ENCODE data around the gene MDFI. TPM values are rescaled to one million over a fixed set of nuclear protein-coding genes. Genes with fewer than 3 reads are reported as not detected.

The MDFI gene
- polyA plus RNA-seq, 1 of the 3 experiments (the other 2 are of a cell fraction): 7.0 TPM

DNA sequence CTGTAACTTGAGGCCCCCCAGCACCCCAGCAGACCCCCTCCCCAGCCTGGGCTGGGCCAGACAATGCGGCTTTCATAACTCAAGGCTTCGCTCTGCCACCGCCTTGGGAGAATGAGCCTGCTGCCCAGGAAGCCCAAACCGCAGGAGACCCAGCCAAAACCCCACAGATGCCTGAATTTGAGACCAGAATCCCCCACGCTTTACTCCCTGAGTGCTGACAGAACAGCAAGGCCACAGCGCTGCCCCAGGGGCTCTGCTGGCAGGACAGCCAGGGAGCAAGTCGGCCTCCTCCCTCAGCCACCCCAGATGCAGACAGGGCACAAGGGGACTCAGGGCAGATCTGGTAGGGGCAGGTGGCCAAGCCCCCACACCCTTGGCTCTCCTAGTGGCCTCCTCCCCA lies 2.2 kb downstream of the MDFI start:
- Histone ChIP-seq H3K4me3 (ENCODE audit: low read depth in 2 of 2, low read length in 1 of 2) (no peak overlapping the region), H3F3A (replicated peaks; ENCODE audit: insufficient read depth) (no peaks in the 10 kb centered on the region), H3K27me3 (ENCODE audit: insufficient read depth) (no peaks in the 10 kb centered on the region), H4K20me1 (ENCODE audit: insufficient read depth) (no peaks in the 10 kb centered on the region), H3K27ac (ENCODE audit: low read depth in 2 of 2, low read length in 1 of 2) (no peak overlapping the region), H3K79me2 (ENCODE audit: insufficient read depth) (no peaks in the 10 kb centered on the region), H3K4me1 (ENCODE audit: control insufficient read depth in 1 of 2, insufficient read depth in 2 of 2, low read depth in 1 of 2, low read length in 1 of 2) (peaks cover 4 to 31% of the 10 kb centered on the region in 2 experiments; a peak in 2 of 4 replicates), H3K9me2 (no peaks in the 10 kb centered on the region), H3K9ac (no peak overlapping the region), H2AFZ (ENCODE audit: low read depth) (no peak overlapping the region), H3K36me3 (replicated peaks in 1 of 2; ENCODE audit: control insufficient read depth in 1 of 2, insufficient read depth in 2 of 2, low read length in 1 of 2) (no peaks in the 10 kb centered on the region), H3K9me3 (no peaks in the 10 kb centered on the region), H3K4me2 (no peak overlapping the region)
- CTCF ChIA-PET: interaction anchor here (0.7 to 1.3 kb wide), 5 partner anchors 11 to 266 kb away, joined by 3 to 4 read pairs (median 3); no protein-coding TSS in a partner anchor
- DNase-seq: no peak
- TF ChIP-seq FOXJ3 (CRISPR knock-in tag; IDR thresholded peaks at IDR 0.05) (no peak), YY1 (IDR thresholded peaks at IDR 0.05; ENCODE audit: low read depth) (no peak), NFIC (IDR thresholded peaks at IDR 0.05; ENCODE audit: borderline replicate concordance) (no peak), ELF1 (IDR thresholded peaks at IDR 0.05) (no peak), NRF1 (IDR thresholded peaks at IDR 0.05; ENCODE audit: low read depth, low read length) (no peak), SIN3A (IDR thresholded peaks at IDR 0.05; ENCODE audit: borderline replicate concordance, low read depth, low read length) (no peak), TCF12 (IDR thresholded peaks at IDR 0.05) (no peak), EP300 (IDR thresholded peaks at IDR 0.05; ENCODE audit: borderline replicate concordance in 1 of 2, low read depth in 1 of 2, low read length in 1 of 2) (no peak), JUND (IDR thresholded peaks at IDR 0.05) (no peak), RAD21 (IDR thresholded peaks at IDR 0.05; ENCODE audit: low read length) (no peak), TAF1 (IDR thresholded peaks at IDR 0.05; ENCODE audit: borderline replicate concordance, low read depth, low read length) (no peak), RXRA (IDR thresholded peaks at IDR 0.05; ENCODE audit: borderline replicate concordance, low read depth) (no peak), RCOR1 (IDR thresholded peaks at IDR 0.05; ENCODE audit: low read length) (no peak), CHD2 (IDR thresholded peaks at IDR 0.05; ENCODE audit: low read length, partially characterized antibody) (no peak), MEF2A (IDR thresholded peaks at IDR 0.05; ENCODE audit: borderline replicate concordance, low read depth) (no peak), GABPA (IDR thresholded peaks at IDR 0.05; ENCODE audit: low read depth) (no peak)
- TF ChIP-seq, protein P1, sequence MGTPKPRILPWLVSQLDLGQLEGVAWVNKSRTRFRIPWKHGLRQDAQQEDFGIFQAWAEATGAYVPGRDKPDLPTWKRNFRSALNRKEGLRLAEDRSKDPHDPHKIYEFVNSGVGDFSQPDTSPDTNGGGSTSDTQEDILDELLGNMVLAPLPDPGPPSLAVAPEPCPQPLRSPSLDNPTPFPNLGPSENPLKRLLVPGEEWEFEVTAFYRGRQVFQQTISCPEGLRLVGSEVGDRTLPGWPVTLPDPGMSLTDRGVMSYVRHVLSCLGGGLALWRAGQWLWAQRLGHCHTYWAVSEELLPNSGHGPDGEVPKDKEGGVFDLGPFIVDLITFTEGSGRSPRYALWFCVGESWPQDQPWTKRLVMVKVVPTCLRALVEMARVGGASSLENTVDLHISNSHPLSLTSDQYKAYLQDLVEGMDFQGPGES (IDR thresholded peaks at IDR 0.05; ENCODE audit: low read depth, low read length): no peak
- TF ChIP-seq, protein P2, sequence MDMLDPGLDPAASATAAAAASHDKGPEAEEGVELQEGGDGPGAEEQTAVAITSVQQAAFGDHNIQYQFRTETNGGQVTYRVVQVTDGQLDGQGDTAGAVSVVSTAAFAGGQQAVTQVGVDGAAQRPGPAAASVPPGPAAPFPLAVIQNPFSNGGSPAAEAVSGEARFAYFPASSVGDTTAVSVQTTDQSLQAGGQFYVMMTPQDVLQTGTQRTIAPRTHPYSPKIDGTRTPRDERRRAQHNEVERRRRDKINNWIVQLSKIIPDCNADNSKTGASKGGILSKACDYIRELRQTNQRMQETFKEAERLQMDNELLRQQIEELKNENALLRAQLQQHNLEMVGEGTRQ (IDR thresholded peaks at IDR 0.05; ENCODE audit: borderline replicate concordance, low read depth, low read length): no peak
- TF ChIP-seq, protein P3, sequence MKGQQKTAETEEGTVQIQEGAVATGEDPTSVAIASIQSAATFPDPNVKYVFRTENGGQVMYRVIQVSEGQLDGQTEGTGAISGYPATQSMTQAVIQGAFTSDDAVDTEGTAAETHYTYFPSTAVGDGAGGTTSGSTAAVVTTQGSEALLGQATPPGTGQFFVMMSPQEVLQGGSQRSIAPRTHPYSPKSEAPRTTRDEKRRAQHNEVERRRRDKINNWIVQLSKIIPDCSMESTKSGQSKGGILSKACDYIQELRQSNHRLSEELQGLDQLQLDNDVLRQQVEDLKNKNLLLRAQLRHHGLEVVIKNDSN (IDR thresholded peaks at IDR 0.05; ENCODE audit: borderline replicate concordance, low read depth): no peak
- TF ChIP-seq, protein P4, sequence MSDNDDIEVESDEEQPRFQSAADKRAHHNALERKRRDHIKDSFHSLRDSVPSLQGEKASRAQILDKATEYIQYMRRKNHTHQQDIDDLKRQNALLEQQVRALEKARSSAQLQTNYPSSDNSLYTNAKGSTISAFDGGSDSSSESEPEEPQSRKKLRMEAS (IDR thresholded peaks at IDR 0.05; ENCODE audit: low read depth): no peak
- POLR2A ChIA-PET: no interaction called here
- 95% methylated on average over 6 of the region's 7 CpGs for WGBS (ENCODE audit: low lambda C conversion rate)

Measured in SK-N-SH (cell line).